ENCODE results near the gene CDC42BPA.
A peak's percentile ranks its signal among the peaks of the same experiment; 100 is the strongest.
"Not testable (repeated sequence)": the region's sequence is repeated elsewhere in the genome, so short reads cannot be mapped to it uniquely, and the experiment has no call there.

CDC42BPA gene

DNA sequence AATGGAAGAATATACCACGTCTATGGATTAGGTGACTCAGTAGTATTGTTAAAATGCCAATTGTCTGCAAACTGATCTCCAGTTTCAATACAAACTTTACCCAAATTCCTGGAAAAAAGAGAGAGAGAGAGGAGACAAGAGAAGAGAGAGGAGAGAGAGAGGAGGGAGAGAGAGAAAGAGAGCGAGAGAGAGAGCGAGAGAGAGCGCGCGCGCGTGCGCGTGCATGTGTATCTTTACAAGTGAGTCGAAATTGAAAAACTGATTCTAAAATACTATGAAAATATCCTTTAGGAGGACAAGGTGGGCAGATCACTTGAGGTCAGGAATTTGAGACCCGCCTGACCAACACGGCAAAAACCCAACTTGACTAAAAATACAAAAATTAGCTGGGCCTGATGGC is 65.2 kb downstream of the CDC42BPA start:
- no peak for DNase-seq

GRCh38 chr1:227245613-227246320 is 72.5 kb downstream of the CDC42BPA start:
- no peak for DNase-seq

DNA sequence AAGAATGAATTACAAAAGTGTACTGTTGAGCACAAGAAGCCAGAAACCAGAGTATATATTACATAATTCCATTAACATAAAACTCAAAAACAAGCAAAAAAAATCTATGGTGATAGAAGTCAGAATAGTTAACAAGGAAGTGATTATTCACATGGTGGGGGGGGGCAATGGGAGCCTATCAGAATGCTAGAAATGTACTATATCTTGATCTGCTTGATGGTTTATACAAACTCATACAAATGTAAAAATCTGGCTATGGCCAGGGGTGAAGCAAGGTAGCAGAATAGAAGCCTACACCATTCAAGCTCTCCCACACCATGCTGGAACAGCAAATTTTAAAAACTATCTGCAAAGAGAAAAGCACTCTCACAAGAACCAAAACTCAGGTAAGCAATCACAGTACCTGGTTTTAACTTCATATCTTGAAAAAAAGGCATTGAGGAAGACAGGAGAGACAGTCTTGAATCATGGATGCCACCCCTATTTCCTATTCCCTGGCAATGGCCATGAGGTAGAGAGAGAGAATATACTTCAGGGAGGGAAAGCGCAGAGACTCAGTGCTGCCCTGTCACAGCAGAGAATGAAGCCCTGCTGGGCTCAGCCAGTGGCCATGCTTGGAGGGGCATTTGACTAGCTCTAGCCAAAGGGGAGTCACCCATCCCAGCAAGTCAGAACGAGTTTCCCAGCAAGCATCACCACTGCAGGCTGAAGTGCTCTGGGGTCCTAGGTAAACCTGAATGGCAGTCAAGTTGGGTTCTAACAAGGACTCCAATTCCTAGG is 73.8 kb downstream of the CDC42BPA start:
- no peak for DNase-seq

GRCh38 chr1:227242811-227243682 is 75.2 kb downstream of the CDC42BPA start:
- DNase-seq, result no peak

GRCh38 chr1:227240983-227241382 is 77.3 kb downstream of the CDC42BPA start:
- no peak for DNase-seq

GRCh38 chr1:227234998-227235405 is 83.3 kb downstream of the CDC42BPA start:
- peak; percentile 91 for DNase-seq

- not testable (repeated sequence) for DNase-seq
Measured at GRCh38 chr1:227231128-227231527, 87.2 kb downstream of the CDC42BPA start.

DNA sequence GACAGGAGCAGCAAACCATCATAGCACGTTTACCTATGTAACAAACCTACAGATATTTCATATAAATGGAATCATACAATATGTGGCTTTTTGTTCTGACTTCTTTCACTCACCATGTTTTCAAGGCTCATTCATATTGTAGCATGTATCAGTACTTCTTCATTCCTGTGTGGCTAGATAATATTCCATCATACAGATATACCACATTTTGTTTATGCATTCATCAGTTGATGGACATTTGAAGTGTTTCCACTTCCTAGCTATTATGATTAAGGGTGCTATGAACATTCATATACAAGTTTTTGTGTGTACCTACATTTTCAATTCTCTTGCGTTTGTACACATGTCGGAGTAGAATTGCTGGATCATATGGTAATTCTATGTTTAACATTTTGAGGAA is 90.1 kb downstream of the CDC42BPA start:
- no peak for DNase-seq

GRCh38 chr1:227227761-227228160 is 90.5 kb downstream of the CDC42BPA start:
- DNase-seq, result no peak

DNA sequence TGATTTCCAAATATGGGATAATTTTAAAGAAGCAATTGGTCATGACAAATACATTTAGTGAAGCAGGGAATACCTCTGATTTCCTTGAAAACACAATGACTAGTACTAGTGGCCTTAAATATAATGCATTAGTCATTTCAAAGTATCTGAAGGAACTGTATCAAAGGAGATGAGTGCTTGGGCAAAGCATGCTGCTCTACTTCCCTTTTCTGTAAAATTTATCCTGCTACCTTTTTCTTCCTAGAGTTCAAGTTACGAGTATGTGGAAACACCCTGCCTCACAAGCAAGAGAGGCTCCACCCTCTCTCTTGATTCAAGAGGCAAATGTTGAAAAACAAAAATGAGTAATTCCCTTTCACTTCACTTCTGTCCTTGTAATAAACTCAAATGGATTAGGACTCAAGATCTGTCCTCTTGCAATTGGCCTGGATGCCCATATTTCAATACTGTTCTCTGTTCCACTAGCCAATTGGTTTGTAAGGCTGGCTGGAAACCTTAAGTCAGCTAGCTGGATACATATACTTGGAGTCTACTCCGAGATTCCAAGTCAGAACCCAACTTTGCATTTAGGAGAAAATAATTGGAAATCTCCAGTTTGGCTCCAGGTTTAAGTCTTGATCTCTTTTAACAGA is 92.5 kb downstream of the CDC42BPA start:
- DNase-seq, result no peak

DNA sequence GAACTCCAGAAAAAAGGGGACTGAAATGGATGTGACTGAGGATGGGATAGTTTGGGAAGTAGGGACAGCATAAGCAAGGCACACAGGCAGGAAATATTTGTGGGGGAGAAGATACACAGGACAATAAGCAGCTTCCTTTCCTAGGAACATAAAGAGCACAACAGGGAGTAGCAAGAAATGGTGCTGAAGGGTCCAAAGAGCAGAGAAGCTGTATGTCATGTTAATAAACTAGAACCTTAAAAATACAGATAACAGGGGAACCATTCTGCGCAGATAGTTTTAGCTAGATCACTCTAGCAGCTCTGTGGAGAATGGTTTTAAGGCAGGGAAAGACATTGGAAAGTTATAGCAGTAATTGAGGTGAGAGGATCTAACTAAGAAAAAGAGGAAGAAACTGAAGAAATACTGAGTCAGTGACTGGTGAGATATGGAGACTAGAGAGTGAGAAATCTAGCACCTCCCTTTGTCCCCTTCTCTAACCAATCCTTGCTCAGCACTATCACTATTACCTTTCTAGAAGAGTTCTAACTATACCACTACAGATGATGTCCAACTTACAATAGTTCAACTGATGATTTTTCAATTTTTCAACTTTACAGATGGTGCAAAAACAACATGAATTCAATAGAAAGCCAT is 95.0 kb downstream of the CDC42BPA start:
- no peak for DNase-seq

DNA sequence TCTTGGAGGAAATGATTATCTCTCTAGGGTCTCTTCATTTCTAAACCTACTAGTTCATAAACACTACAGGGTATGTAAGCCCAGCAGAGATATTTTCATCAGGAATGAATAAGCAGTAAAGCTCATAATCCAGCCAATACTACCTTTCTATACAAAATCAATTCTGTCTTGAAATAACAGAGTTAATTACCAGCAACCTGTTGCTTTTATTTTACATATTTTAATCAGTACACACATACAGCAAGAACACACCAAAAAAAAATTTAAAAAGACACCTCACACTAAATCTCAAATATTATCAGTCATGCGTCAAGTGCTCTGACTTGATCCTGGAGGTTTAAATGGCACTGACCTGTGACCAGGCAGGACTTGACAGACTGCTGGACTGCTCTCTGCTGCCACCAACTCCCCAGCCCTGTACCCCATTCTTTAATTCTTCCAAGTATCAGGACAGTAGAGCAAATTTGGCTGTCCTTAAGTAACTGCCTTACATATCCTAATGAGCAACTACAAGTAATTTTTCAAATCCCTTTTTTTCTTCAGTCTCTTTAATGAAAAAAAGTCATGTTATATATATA is 98.5 kb downstream of the CDC42BPA start:
- peak; percentile 32 for DNase-seq

DNA sequence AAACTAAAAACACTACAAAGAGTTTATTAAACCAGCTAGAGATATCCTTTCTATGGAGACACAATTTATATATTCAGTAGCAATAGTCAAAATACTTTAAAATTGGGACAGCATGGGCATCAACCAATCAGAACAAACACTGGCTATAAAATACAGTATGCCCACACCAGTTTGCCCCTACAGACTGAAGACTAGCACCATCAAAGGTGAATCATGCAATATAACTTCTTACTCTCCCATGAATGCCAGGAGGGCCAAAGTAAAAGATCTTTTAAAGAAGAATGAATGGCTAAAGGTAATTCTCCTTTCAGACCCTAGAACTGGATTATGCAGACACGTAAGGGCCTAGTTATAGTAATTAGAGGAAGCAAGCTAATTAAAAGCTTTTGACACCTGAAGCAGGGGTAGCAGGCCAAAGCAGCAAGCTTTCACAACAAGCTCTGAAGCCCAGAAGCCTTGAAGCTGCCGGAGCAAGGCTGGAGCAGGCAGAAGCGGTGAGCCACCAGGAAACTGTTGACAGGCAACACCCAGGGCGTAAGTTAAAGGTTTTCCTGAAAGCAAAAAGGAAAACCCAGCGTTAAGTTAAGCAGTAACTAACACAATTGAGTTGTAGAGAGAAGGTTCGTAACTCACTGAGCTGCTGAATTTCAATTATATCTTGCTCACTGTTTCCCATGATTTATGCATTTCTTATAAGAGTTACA is 99.3 kb downstream of the CDC42BPA start:
- peak; percentile 64 for DNase-seq

DNA sequence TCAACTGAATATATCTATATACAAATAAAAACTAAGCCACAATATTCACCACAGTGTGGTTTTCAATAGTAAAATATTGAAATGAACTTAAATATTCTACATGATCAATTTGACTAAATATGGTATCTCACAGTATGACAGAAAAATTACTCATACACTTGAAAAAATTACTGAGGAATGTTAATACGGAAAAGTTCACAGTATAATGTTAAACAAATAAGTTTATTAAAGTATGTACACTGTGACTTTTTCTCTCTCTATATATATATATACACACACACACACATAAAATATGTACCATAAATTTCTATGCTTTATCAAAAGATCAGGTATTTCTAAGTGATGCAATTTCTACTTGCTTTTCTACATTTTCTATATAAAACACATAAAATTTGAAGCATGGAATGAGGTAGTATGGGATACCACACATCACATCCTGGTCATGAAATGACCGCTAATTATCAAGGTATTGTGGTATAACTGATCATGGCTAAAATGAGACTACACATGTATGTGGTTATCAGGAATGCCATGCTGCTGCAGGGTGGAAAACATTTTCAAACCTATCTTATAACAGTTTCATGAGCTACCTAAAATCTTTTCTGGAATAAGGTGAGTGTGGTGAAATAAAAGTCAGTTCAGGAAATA is 102.3 kb downstream of the CDC42BPA start:
- no peak for DNase-seq

GRCh38 chr1:227214207-227214606 is 104.1 kb downstream of the CDC42BPA start:
- no peak for DNase-seq

DNA sequence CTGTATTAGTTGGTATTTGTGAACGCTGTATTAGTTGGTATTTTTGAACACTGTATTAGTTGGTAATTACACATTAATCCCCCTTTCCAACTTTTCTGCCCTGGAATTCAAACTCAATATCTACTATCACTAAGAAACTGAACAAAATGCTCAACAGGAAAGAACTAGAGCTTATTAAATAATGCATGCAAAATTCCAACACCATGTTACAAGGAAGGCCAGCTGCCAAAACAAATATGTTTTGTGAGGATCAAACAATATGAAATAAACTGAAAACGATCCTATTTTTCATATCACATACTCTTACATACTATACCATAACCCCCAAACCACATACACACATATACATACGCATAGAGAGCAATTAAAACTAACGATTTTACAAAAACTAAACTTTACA is 104.9 kb downstream of the CDC42BPA start:
- no peak for DNase-seq

DNA sequence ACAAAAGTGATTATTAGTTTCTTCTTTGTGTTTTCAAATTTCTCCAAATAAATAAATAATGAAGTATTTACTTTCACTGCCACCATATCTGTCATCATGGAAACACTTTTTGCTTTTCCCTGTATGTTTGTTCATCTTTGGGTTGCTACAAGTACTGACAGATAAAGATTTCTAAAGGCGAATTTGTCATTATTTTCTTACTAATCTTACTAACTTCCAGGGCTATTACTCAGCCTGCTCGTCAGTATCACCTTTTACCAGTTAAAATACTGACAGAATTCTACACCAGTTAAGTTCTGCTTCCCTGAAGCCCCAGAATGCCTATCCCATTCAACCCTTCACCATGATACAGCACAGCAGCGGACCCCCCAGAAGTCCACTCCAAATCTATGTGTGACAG is 106.1 kb downstream of the CDC42BPA start:
- no peak for DNase-seq

DNA sequence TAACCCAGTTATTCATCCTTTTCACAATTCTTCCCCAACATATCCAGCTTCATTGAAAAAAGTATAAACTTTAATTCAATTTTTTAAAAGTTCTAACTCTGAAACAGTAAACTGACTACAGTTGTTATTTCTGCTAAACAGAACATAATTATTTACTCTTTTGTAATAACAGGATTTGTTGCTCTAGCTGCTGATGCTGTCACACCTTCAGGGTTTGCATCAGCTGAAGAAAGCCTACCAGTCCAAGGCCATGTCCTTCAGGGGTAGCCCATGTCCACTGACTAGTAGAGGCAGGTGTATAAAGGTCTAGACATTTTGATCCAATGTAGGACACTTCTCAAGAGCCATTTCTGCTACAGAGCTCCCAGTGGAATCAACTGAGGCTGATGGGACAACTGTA is 107.7 kb downstream of the CDC42BPA start:
- no peak for DNase-seq

- no peak for DNase-seq
Measured at GRCh38 chr1:227197064-227197463, 121.2 kb downstream of the CDC42BPA start.

DNA sequence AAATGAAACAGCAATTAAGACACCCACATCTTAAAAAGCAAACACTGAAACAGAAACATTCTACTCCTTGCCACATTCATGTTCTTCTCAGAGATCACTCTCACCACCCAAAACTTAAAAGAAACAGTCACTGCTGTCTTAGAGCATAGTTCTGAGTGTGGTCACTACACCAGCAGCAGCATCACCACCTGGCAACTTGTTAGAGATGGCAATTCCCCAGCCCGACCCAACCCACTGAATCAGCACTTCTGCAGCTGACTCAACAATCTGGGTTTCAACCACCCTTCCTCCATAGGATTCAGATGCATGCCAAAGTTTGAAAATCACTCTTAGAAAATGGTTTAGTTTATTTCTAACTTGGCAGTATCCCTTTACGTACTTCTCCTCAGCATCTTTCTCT is 126.1 kb downstream of the CDC42BPA start:
- DNase-seq, result no peak

- no peak for DNase-seq
Measured at GRCh38 chr1:227191607-227192006, 126.7 kb downstream of the CDC42BPA start.
